GM21737 (cell line): ENCODE results near the gene SPATA19.
"Not testable (repeated sequence)": the region's sequence is repeated elsewhere in the genome, so short reads cannot be mapped to it uniquely, and the experiment has no call there.

ENCODE experiments used
- ATAC-seq: cut with Tn5 transposase; IDR thresholded peaks from one replicate; pipeline ENCODE4 v1.9.1; 2021; ENCODE audit warnings: mild to moderate bottlenecking, moderate library complexity; ENCODE audit not compliant: unreplicated experiment

SPATA19 gene, protein sequence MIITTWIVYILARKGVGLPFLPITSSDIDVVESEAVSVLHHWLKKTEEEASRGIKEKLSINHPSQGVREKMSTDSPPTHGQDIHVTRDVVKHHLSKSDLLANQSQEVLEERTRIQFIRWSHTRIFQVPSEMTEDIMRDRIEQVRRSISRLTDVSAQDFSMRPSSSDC

GRCh38 chr11:133845413-133845812, at the start of gene SPATA19:
Gene SPATA19, minus strand, starts transcription at chr11:133845513. Its CDS starts 67 bp downstream, at chr11:133845446.
- no peak for ATAC-seq

GRCh38 chr11:133895061-133895479, 49.8 kb upstream of the SPATA19 start:
- peak; percentile 66 for ATAC-seq

DNA sequence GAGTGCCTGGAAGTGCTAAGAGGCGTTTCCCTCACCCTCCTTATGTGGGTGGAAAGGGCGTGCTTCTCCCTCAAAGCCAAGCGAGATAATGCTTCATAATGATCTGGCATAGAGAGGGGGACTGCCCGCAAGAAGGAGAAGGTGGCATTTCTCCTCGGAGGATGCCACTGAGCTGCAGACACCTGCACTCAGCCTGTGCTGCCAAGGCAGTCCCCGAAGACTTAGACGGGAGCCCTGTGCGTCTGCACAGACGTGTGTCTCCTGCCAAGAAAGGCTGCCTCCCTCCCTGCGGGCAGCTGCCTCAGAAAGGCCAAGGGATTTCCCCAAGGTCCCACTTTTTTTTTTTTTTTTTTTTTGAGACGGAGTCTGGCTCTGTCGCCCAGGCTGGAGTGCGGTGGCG, 48.1 kb upstream of the SPATA19 start:
- no peak for ATAC-seq

DNA sequence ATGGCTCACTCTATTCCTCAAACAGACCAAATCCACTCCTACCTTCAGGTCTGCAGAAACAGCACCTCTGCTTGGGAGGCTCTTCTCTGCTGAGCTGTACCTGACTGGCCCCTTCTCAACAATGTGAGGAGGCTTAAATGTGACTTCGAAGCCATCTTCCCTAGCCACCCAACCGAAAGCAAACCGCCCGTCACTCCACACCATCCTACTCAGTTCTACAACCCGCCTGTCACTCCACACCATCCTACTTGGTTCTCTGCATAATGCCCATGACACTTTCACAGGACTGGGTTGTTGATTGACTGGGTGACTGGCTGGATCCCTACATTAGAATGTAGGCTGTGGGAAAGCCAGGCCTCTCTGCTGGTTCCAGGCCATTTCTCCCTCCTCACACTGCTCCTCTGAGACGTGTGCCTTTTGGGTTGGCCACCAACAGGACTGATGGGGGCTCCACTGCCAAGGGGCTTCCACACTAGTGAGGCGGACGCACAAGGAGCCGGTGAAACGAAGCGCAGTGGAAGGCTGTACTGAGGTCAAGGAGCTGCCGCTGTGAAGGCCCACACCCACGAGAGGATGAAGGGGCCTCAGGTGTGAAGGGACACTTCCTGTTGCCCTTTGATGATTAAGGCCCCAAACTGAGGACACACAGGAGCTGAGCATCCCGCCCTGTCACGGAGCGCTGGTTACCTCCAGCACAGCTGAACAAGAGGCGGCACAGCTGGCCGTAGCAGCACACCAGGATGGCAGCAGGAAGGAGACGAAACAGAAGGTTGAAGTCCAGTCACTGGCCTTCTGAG, 47.5 kb upstream of the SPATA19 start:
- no peak for ATAC-seq

GRCh38 chr11:133892126-133892525, 46.8 kb upstream of the SPATA19 start:
- no peak for ATAC-seq

DNA sequence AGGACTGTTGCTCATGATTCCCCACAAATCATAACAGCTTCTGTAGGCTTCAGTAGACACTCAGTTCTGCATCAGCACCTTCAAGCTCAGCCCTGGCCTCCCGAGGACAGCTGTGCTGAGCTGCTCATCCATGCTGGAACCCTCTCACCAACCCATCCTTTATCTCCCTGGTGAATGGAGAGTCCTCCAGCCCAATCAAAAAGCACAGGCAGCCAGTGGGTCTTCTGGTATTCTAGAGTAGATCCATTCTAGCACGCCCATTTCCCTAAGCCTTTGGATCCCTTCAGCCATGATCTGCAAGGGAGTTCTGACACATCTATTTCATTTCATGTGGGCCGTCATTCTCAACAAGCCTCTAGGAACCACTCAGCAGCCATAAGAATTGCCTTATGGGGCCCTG, 44.6 kb upstream of the SPATA19 start:
- ATAC-seq: no peak

GRCh38 chr11:133889188-133889587, 43.9 kb upstream of the SPATA19 start:
- ATAC-seq: no peak

GRCh38 chr11:133887692-133888332, 42.5 kb upstream of the SPATA19 start:
- no peak for ATAC-seq

GRCh38 chr11:133886029-133886428, 40.7 kb upstream of the SPATA19 start:
- no peak for ATAC-seq

DNA sequence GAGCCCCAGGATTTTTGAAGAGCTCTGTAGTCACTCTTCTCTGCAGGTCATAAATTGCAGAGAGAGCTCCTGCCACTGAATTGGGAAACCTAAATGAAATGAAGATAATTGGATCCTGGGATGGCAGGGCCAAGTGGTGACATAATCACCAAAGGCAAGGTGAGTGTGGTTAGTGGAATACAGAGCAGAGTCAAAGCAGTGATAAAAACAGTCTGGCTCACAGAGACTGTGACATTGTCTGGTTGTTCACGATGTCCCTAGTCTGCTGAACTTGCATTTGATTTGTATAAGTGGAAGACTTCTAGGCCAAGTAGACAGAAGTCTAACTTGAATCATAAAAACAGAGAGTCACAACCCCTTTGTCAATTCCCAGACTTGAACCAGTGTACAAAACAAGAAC, 26.8 kb upstream of the SPATA19 start:
- no peak for ATAC-seq

- no peak for ATAC-seq
These were observed 22.1 kb upstream of the SPATA19 start for GRCh38 chr11:133867456-133867855.

- ATAC-seq: no peak
These were observed 20.2 kb upstream of the SPATA19 start for GRCh38 chr11:133865466-133865865.

DNA sequence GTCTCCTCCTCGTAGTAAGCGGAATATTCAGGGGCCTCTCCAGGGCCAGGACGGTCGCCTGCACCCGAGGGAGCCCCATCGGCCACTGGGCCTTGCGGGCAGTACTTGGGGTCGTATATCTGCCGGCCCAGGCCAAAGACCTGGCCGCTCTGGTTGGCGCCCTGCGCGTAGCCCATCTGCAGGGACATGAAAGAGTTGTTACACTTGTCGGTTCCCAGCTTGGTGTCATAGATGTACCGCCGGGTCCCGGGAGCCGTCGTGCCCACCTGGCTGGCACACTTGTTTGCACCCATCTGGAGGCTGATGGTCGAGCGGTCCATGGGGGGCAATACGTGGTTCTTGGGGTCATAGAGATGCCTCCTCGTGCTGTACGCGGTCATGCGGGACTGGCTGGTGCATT, 19.4 kb upstream of the SPATA19 start:
- ATAC-seq: no peak

DNA sequence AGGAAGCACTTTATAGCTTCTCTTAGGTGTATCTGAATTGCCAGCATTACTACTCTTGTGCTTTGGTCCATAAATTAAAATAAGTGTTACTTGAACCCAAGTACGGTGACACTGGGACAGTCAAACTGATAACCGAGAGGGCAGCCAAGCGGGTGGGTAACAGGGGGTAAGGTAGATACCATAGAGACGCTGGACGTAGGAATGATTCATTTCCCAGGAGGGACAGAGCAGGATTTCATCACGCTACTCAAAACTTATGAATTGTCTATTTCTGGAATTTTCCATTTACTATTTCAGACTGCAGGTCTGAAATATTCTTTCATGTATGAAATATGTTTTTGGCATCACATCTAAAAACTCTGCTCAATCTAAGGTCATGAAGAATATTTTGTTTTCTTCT, 14.8 kb upstream of the SPATA19 start:
- no peak for ATAC-seq

DNA sequence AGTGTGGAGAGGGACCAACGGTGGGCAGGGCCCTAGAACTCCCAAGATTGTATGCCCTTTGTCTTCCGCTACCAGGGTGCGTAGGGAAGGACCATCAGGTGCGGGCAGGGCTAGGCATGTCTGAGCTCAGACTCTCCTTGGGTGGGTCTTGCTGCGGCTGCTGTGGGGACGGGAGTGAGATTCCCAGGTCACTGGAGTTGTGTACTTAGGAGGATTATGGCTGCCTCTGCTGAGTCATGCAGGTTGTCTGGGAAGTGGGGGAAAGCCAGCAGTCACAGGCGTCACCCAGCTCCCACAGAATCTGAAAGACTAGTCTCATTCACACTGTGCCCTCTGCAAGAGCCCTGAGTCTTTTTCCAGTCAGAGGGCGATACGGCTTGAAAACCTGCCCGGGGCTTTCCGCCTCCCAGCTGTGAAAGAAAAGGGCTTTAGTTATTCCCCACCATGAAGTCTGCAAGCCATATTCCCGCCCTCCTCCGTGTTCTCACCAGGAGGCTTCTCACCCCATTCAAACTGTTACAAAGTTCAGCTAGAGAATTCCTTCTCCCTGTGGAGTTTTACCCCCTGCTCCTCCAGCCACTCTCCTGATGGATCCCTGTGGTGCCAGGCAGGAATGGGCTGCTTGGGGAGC, 9.1 kb upstream of the SPATA19 start:
- ATAC-seq: not testable (repeated sequence)

- no peak for ATAC-seq
These were observed 1.1 kb downstream of the SPATA19 start for GRCh38 chr11:133844217-133844616.

GRCh38 chr11:133843454-133843987, 1.8 kb downstream of the SPATA19 start:
- ATAC-seq: no peak

DNA sequence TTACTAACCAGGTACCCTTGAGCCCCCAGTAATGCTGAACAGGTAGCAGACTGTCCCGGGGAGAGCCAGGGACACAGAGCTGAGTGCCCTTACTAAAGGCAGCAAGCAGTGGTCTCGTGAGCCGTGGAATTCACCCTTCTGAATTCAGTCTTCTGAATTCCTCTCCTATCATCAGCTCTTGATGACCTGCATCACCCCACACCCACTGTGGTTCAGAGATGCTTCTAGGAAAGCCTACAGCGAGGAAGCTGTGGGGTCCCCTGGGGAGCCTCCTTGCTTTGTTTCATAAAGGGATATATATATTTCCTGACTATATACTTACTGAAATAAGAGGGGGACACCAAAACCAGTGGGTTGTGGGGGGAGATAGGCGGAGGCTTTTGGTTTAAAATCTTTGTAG, 2.6 kb downstream of the SPATA19 start:
- ATAC-seq: no peak

DNA sequence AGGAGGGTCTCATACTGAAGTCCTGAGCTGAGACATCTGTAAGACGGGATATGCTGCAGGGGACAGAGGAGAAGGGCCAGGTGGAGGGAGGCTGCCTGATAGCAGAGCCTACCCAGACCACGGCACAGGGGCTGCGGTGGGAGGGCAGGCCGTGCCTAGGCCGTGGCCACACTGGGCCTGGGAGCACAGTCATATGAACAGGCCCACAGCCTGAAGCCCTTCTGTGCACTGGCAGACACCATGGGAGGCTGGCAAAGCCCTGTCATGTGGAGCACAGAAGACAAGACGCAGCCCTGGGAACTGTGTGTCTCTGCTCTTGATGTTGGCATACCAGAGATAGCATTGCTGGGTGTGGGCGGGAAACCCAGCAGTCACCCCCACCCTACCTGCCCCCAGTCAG, 3.3 kb downstream of the SPATA19 start:
- ATAC-seq: no peak

GRCh38 chr11:133841279-133842043, 3.9 kb downstream of the SPATA19 start:
- ATAC-seq: no peak
